HG03064 (cell line): ENCODE data around the gene RRP12.
A peak's percentile ranks its signal among the peaks of the same experiment; 100 is the strongest.
"Not testable (repeated sequence)": the region's sequence is repeated elsewhere in the genome, so short reads cannot be mapped to it uniquely, and the experiment has no call there.

ENCODE experiments used
- ATAC-seq: cut with Tn5 transposase; IDR thresholded peaks from one replicate; pipeline ENCODE4 v1.9.1; 2021; ENCODE audit warnings: low read depth; ENCODE audit not compliant: unreplicated experiment

Gene RRP12, protein sequence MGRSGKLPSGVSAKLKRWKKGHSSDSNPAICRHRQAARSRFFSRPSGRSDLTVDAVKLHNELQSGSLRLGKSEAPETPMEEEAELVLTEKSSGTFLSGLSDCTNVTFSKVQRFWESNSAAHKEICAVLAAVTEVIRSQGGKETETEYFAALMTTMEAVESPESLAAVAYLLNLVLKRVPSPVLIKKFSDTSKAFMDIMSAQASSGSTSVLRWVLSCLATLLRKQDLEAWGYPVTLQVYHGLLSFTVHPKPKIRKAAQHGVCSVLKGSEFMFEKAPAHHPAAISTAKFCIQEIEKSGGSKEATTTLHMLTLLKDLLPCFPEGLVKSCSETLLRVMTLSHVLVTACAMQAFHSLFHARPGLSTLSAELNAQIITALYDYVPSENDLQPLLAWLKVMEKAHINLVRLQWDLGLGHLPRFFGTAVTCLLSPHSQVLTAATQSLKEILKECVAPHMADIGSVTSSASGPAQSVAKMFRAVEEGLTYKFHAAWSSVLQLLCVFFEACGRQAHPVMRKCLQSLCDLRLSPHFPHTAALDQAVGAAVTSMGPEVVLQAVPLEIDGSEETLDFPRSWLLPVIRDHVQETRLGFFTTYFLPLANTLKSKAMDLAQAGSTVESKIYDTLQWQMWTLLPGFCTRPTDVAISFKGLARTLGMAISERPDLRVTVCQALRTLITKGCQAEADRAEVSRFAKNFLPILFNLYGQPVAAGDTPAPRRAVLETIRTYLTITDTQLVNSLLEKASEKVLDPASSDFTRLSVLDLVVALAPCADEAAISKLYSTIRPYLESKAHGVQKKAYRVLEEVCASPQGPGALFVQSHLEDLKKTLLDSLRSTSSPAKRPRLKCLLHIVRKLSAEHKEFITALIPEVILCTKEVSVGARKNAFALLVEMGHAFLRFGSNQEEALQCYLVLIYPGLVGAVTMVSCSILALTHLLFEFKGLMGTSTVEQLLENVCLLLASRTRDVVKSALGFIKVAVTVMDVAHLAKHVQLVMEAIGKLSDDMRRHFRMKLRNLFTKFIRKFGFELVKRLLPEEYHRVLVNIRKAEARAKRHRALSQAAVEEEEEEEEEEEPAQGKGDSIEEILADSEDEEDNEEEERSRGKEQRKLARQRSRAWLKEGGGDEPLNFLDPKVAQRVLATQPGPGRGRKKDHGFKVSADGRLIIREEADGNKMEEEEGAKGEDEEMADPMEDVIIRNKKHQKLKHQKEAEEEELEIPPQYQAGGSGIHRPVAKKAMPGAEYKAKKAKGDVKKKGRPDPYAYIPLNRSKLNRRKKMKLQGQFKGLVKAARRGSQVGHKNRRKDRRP (N-terminal part only)

DNA sequence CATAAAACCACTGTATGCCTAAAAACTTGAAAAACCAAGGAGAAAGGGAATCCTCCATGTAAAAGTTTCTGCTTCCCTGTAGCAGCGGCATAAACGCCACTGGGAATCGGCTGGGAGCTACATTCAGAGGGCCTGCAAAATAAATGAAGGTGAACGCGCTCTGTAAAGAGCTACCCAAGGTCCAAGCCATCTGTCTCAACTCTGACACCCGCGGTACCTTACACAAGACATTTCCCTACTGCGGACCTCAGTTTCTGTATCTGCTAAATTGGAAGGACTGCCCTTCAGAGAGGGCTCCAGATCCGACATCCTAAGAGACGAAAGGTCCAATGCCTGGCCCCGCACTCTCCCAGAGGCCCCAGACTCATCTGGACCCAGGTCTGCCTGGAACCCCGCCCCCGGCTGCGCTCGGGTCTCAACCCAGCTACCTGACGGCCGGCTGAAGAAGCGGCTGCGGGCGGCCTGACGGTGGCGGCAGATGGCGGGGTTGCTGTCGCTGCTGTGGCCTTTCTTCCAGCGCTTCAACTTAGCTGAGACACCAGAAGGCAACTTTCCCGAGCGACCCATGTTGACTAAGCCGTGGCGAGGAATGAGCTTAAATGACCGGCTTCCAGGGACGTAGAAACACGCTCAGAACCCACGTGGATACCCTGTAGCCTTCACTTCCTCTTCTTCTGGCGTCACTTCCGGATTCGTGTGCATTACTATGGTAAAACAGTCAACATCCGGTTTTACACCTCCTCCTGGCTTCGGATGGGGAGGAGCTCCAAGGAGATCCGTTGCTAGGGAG lies at the start of gene RRP12:
Gene RRP12, minus strand, starts transcription at position 676 of the 790 bp plus-strand sequence. Its CDS starts 109 bp downstream, at position 567.
- ATAC-seq = peak; percentile 90

DNA sequence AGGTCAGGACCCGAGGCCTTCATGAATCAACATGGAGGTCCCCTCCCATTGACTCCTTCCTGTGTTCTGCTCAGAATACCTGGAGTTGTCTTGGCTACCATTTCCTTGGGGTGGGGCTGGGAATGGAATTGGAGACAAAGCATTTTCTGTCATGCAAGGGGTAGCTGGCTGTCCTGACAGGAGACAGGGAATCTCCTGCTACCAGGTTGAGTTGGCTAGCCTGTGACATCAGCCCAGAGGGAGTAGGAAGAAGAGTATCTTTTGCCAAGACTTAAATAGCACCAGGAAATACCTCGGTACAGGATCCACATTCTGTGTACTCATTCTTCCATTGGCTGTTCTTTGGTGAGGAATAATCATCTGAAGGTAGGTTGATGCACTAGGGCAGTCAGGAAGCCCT lies 49.7 kb upstream of the RRP12 start:
- no peak for ATAC-seq

DNA sequence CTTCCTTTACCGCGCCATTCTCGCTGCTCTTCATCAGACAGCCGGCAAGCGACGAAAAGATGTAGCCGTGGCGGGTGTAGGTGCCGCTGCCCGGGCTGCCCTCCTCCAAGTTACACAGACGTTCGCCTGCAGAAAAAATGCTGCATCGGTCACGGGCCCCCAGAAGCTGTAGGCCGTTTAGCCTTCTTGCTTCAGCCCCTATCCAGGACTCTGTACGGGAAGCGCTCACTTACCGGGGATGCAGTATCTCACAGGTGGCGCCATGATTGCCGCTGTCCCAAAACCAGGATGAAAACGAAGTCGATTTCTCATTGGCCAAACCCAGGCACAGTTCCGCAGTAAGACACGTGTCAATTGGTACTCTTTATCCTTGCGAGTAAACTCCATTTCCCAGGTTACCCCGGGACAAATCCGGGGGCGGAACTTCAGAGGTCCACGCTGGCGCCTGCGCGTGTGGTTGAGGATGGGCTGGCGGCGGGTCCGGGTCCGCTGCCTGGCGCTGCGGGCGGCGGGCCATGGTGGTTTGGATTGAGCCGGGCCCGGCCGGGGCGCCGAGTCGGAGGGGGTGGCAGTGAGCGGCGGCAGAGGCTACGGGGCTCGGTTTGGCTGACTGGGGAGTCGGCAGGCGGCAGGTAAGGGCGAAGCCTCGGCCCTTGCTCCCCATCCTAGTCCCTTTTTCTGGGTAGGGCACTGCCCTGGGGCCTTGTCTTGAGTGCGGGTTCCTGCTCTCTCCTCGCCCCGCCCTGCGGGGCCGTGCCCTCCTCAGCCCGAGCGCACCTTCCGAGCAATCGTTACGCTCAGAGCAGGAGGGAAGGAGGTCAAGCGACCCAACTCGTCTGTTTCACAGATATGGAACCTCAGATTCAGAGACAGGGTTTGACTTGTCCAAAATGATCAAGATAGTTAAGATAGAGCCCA lies 44.8 kb upstream of the RRP12 start, which contains the start of the genes EXOSC1 and ZDHHC16:
Gene EXOSC1, minus strand, starts transcription at position 285 of the 918 bp plus-strand sequence. Its CDS starts 21 bp downstream, at position 264.
Gene ZDHHC16, plus strand, starts transcription at position 454 of the 918 bp plus-strand sequence. CDS start 5,501 bp downstream, outside the sequence.
- ATAC-seq = peak; percentile 96

DNA sequence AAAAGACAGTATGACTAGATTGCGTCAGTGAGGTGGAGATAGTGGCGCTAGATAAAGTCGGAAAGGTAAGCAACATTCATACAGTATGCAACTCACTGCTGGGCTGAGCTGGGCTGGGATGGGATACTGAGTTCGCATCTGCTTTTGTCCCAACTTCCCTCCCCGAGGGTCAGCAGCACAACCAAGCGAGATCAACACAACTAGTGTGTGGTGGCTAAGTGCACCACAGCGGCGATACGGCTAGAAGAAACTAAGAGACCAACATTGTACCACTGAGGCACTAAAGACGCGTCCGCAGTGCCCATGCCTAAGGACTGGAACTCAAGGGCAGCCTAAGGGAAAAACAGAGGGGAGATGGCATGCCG lies 44.2 kb upstream of the RRP12 start:
- ATAC-seq = no peak

DNA sequence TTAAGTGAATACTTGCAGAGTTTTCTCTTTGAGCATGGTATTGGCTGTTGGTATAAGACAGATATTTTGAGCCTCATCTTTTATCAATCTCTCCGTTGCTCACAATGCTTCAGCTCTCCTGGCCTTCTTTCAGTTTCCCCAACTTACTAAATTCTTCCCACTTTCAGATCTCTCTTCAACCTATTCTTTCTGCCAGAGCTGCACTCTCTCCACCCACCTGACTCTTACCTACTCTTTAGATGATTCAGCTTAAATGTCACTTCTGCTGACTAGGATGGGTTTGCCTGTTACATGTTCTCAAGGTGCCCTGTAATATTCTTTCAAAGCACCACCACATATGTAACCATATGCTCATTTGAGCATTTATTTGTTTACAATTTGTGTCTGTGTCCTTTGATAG lies 43.1 kb upstream of the RRP12 start:
- no peak for ATAC-seq

DNA sequence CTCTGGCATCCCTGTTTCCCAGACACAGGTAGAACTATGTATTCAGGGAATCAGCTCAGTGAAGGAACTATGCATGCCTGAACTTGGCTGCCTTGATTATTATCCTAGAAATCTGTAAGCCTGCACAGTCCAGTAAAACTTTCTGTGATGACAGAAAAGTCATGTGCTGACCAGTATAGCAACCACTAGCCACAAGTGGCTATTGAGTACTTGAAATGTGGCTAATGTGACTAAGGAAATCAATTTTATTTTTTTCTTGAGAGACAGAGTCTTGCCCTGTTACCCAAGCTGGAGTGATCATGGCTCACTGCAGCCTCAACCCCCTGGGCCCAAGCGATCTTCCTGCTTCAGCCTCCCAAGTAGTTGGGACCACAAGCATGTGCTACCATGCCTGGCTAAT lies 41.1 kb upstream of the RRP12 start:
- no peak for ATAC-seq

DNA sequence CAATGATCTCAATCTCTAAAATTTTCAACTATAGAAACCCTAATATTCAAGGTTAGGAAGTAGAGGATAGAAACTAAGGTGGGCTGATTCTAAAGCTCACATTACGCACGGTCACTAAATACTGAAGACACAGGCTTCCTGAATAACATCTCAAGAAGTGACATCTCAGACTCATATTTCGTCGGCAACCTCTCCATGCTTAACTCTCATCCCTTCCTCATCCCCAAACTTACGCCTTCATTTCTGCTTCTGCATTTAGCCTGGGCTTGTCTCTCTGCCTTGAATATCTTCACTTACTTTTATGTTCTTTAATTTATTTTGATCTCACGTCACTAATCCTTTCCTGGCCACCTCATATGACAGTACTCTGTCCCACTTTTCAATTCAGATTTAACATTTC lies 34.1 kb upstream of the RRP12 start:
- no peak for ATAC-seq

DNA sequence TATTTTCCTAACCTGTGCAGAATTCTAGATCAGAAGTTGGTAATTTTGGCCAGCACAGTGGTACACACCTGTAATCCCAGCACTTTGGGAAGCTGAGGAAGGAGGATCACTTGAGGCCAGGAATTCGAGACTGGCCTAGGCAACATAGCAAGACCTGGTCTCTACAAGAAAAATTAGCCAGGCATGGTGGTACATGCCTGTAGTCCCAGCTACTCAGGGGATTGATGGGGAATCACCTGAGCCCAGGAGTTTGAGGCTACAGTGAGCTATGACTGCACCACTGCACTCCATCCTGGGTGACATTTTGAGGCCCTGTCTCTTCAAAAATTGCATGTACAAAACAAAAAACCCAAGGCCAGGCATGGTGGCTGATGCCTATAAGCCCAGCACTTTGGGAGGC lies 33.4 kb upstream of the RRP12 start:
- ATAC-seq = no peak

DNA sequence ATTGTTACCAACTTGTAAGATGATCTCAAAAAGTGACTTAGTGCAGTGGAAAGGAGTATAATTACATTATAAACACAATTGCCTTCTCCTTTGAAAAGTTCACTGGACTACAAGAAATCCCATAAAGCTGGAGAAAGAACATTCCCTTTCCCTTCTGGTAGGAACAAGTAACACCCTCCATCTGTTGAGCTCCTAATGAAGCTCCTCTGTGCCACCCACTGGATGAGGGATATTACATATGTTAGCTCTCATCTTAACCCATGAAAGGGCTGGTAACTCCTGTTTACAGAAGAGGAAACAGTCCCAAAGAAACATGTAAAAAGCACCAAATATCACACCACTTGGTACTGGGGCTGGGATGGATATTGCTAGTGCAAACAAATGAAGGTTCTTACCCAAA lies 32.9 kb upstream of the RRP12 start:
- no peak for ATAC-seq

DNA sequence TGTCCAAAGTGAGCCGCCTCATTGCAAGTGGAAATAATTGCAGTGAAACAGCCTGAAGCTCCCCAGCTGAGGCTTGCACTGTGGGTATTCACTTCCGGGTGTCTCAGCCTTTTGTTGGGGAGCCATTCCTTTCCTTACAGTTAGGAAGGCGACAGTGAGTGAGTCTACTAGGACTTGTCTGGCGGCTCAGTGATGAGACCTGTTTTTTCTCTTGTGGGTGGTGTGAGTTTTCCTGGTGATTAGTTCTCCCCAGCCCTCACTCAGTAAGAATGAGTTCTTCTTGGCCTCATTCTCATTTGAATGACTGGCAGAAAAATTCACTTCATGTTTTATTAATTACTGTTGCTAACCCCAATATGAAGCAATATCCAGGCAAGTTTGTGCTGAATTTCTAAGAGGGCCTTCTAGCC lies 27.4 kb upstream of the RRP12 start:
- ATAC-seq = no peak

DNA sequence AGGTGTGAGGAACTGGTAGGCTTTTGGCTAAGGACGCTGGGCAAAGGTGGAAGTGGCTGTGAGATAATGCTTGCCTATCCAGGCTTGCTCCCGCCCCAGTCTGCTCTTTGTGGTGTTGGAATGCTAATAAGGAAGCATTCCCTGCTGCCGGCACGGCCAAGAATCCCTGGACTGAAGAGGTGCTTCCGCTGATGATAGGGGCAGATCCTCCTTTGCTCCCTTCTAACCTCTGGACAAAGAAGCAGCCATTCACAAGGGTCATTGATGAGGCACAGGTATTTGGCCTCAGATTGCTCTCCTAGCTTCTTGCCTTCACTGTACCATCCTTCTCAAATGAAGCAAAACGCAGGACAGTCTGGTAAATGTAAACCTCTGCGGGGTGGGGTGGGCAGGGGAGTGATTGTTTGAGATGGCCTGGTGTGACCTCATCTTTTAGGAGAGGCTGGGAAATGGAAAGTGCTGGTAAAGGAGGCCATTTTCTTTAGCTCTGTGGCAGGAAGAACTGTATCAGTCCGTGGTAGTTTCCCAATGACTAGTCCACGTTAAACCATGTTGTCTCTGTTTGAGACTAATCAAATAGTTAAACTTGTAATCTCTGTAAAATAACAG lies 26.5 kb upstream of the RRP12 start:
- no peak for ATAC-seq

DNA sequence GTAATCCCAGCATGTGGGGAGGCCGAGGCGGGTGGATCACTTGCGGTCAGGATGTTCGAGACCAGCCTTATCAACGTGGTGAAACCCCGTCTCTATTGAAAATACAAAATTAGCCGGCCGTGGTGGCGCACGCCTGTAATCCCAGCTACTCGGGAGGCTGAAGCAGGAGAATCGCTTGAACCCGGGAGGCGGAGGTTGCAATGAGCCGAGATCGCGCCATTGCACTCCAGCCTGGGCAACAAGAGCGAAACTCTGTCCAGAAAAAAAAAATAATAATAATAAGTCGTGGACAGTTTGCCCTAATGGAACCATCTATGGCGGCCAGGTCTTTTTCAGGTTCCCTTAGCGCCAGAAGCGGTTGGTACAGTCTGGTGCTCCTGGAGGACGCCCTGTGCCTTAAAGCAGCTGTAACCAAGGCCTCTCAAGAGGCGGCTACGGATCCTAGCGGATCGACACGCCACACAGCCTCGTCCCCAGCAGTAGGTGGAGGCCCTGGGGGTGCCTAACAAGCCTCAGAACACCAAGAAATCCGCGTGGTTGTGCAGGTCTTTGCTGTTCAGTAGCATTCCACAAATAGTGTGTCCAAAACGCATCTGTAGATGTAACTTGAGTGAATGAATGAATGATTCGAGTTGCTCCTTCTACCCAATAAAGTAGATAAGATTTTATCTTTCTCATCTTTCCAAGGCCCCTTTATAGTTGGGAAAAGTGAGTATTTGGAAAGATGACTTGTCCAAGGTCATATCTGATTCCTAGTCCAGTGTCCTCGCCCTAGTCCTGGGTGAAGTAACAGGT lies 25.8 kb upstream of the RRP12 start:
- no peak for ATAC-seq

DNA sequence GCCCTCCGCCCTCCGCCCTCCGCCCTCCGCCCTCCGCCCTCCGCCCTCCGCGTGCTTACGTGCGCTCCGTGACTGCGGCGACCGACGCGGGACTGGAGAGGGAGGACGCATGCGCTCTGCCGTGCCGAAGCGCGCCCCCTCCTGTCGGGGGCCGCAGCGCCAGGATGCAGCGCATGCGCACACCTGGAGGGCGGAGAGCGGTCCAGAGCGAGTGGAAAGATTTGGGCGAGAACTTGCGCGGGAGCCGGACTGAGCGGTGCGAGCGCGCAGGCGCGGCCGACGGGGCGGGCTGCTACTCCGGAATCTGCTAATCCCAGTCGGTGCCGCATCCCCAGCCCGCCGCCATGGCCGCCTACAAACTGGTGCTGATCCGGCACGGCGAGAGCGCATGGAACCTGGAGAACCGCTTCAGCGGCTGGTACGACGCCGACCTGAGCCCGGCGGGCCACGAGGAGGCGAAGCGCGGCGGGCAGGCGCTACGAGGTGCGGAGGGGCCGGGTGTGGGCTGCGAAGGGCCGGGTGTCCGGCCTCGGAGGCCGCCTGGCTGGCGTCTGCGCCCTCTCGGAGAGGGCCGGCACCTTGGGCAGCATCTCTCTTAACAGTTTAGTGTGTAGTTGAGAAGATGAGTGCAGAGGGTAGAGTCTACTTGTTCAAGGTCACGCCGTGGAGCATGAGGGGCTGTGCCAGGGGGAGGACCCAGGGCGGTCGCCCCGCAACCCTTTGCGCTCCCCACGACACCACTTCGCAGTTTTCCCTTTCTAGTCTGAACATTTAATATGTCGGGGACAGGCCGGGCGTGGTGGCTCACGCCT lies 25.0 kb upstream of the RRP12 start, which contains the start of gene PGAM1:
Gene PGAM1, plus strand, starts transcription at position 228 of the 812 bp plus-strand sequence. Its CDS starts 117 bp downstream, at position 345.
- ATAC-seq = peak; percentile 81

DNA sequence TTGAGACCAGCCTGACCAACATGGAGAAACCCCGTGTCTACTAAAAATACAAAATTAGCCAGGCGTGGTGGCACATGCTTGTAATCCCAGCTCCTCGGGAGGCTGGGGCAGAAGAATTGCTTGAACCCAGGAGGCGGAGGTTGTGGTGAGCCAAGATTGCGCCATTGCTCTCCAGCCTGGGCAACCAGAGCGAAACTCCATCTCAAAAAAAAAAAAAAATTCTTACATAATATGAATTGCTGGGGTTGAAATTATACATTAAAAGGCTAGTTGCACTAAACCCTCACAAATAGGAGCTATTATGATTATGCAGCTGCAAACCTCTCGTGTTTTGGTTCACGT lies 22.6 kb upstream of the RRP12 start:
- ATAC-seq = not testable (repeated sequence)

DNA sequence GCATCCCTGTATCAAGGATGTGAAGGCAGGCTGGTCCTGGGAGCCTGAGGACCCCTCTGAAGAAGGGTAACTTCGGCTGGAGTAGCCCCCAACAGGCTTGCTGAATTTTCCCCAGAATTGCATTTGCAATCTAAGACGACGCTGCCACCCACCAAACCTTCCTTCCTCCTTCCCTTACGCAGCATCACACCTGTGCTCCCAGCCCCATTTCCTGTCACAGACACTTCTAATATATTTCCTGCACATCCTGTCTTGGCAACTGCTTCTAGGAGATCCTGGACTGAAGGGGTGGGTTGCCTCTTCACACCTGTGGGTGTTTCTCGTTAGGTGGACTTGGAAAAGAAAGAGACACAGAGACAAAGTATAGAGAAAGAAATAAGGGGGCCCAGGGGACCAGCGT lies 15.4 kb upstream of the RRP12 start:
- no peak for ATAC-seq

DNA sequence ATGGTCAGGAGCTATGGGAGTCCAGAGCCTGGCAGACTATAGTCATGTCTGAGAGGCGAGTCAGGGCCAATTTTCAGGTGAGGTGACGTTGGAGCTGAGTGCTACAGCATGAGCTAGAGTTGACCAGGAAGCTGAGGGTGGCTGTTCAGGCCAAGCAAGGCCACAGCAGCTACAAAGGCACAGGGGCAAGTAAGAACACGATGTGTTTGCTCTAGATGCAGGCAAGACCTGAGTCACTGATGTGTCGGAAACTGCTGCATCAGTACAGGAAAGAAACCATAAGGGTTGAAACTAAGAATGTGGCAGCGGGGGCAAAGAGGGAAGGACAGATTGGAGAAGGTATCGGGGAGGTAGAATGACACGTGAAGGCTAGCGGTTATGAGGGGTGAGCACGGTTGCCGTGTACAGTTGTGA lies 11.8 kb upstream of the RRP12 start:
- no peak for ATAC-seq

DNA sequence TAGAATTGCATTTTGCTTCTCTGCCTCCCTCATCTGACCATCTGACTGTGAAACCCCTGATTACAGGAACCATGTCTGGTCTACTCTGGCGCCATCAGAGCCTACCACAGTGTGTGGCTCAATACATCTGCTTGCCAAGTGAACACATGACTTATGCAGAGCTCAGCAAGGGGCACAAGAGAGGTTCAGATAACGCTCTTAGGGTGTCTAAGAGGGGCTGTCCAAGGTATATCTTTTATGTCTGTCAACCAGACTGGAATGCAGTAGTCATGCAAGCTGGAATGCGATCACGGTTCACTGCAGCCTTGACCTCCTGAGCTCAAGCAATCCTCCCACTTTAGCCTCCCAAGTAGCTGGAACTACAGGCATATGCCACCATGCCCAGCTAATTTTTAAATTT lies 10.3 kb upstream of the RRP12 start:
- no peak for ATAC-seq
